Measurements from ENCODE around the gene VSIG8.

The VSIG8 gene

DNA sequence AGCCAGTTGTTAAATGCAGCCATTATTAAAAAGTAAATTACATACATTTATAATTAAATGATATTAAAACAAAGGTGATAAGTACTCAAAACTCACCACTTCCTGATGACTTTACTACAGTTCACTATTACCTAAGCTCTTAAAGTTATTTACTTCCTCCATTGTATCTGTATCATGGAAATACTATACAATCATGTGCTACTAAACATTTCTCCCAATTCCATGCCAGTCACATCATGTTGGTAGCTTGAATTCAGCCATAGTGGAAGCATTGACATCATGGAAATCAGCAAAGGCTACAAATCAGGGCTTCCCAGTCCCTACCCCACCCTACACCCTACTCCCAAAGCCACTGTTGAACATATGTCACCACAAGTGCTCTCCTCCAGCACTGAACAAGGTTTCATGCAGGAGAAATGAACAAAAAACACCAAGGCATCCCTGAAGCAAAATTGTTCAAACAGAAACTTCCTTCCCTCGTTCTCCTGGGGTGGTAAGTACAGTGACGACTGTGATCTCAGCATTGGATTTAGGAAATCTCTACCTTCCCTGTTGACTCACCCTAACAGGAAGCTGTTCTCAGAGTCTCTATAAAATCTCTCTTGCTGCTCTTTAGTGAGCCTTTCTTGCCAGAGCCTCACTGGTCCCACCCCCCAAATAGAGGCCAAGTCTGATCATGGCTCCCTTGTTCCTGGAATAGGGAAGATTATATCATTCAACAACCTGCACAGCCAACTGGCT lies 12.7 kb downstream of the VSIG8 start:
- no peak overlapping the region for H3K4me3 ChIP-seq (ENCODE audit: low read depth, low read length)
- TF ChIP-seq, protein P1, sequence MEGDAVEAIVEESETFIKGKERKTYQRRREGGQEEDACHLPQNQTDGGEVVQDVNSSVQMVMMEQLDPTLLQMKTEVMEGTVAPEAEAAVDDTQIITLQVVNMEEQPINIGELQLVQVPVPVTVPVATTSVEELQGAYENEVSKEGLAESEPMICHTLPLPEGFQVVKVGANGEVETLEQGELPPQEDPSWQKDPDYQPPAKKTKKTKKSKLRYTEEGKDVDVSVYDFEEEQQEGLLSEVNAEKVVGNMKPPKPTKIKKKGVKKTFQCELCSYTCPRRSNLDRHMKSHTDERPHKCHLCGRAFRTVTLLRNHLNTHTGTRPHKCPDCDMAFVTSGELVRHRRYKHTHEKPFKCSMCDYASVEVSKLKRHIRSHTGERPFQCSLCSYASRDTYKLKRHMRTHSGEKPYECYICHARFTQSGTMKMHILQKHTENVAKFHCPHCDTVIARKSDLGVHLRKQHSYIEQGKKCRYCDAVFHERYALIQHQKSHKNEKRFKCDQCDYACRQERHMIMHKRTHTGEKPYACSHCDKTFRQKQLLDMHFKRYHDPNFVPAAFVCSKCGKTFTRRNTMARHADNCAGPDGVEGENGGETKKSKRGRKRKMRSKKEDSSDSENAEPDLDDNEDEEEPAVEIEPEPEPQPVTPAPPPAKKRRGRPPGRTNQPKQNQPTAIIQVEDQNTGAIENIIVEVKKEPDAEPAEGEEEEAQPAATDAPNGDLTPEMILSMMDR (IDR thresholded peaks at IDR 0.05; ENCODE audit: borderline replicate concordance, insufficient read depth, low read depth, low read length), result no peak

DNA sequence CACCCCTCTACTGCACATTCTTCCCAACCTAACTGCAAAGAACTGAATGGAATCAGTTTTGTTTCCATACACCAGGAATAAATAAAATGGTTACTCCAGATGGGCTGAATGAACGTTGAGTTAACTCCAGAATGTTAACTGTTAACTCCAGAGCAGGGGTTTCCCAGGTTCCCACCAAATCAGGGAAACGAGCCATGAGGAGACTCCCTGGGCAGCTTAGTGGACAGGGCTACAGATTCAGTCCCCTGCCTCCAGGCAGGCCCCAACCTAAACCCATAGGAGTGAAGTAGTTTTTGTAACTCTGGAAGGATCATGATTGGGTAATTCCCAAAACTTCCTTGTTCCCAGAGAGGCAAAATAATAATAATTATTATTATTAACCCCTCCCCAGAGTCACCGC lies 14.1 kb downstream of the VSIG8 start:
- H3K4me3 ChIP-seq (ENCODE audit: low read depth, low read length), result no peak overlapping the region
- TF ChIP-seq, protein P1 (IDR thresholded peaks at IDR 0.05; ENCODE audit: borderline replicate concordance, insufficient read depth, low read depth, low read length), result no peak

DNA sequence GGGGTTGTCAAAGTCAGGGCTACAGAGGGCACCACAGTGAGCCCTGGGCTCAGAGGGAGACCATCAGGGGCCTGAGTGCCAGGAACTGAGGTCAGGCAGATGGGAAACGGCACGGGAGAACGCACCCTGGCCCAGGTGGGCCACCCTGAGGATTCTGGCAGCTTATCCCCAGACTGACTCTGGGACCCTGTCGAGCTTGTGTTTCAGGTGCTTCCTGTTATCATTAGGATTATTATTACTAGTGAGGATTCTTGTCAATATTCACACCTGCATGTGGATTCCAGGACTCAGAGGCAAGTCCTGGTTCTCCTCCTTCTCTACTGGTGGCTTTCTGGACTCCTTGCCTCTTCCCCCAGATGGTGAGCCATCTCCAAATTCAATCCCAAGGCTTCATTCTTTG lies 15.2 kb downstream of the VSIG8 start:
- TF ChIP-seq, protein P1 (IDR thresholded peaks at IDR 0.05; ENCODE audit: borderline replicate concordance, insufficient read depth, low read depth, low read length), result no peak
- H3K4me3 ChIP-seq (ENCODE audit: low read depth, low read length), result no peak overlapping the region

DNA sequence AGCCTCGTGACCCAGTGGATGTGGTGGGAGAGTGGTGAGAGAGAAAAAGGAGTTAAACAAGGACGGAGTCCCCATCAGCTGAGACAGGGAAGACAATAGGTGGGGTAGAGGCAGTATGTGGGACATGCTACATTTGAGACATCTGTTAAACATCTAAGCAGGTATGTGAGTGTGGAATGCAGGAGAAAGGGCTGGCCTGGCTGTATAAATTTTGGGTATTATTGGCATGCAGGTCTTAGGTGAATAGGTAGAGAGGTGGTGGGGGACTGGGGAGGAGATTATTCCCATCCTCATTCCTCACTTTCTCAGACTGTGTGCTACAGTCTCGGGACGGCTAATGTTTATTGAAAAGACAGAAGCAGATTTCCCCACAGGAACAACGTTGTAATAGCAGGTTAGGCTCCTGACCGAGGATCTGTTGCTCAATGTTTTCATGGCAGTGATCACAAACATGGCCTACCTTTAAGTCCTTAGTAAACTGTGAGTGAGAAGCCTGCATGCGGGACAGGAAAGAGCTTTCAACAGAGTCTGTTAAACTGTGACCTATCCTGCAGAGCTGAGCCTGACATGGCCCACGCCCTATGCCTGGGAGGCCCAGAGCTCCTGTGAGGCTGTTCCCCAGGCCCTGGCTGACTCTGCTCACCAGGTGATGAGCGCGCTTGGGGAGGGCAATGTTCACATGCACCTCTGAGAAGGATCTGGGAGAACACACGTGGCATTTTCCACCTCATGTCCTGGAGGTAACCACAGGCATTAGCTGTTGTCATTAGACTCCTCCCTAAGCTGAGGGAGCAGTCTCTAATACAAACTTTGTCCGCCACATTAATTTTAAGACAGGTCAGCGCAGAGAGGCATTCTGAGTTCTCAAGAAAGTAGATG lies 16.5 kb downstream of the VSIG8 start:
- TF ChIP-seq, protein P1 (IDR thresholded peaks at IDR 0.05; ENCODE audit: borderline replicate concordance, insufficient read depth, low read depth, low read length), result no peak
- H3K4me3 ChIP-seq (ENCODE audit: low read depth, low read length), result no peak overlapping the region

DNA sequence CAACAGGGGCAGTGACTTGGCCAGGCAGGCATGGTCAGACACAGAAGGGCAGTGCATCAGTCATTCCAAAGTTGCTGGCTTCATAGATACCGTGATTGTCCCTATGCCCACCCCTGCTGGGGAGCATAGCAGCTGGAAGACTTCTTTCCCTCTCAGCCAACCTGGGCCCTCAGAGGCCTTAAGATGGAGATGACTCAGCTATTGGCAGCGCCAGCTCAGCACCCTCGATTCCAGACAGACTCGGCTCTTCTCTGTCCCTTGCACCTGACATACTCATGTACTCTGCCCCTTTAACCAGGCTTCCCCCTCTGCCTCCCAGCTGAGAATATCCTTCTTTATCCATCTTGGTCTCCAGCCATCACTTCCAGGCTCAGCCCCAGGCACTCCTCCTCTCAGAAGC lies 19.0 kb downstream of the VSIG8 start:
- TF ChIP-seq, protein P1 (IDR thresholded peaks at IDR 0.05; ENCODE audit: borderline replicate concordance, insufficient read depth, low read depth, low read length), result no peak
- no peak overlapping the region for H3K4me3 ChIP-seq (ENCODE audit: low read depth, low read length)

DNA sequence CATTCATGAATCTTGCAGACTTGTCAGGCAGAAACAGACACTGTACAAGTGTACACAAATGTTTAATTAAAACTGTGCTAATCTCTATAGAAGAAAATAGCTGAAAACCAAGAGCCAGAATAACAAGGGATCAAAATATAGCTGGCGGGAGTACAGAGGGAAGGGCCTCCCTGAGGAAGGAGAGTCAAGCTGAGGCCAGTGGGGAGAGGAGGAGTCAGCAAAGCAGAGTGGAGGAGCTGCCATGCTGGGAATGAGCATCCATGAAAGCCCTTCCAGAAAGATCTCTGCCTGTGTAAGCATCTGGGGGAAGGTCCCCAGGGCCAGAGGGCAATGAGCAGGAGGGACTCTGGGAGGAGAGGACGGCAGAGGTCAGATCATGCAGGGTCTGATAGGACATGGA lies 20.7 kb downstream of the VSIG8 start:
- H3K4me3 ChIP-seq (ENCODE audit: low read depth, low read length), result no peak overlapping the region
- TF ChIP-seq, protein P1 (IDR thresholded peaks at IDR 0.05; ENCODE audit: borderline replicate concordance, insufficient read depth, low read depth, low read length), result no peak

All from GM12875 (cell line).